HG02642 (cell line): Measurements from ENCODE around the gene CIB4.

ENCODE experiments used
- ATAC-seq: cut with Tn5 transposase; IDR thresholded peaks from one replicate; pipeline ENCODE4 v1.9.1; 2021; ENCODE audit warnings: mild to moderate bottlenecking; ENCODE audit not compliant: unreplicated experiment, poor library complexity

The CIB4 gene

DNA sequence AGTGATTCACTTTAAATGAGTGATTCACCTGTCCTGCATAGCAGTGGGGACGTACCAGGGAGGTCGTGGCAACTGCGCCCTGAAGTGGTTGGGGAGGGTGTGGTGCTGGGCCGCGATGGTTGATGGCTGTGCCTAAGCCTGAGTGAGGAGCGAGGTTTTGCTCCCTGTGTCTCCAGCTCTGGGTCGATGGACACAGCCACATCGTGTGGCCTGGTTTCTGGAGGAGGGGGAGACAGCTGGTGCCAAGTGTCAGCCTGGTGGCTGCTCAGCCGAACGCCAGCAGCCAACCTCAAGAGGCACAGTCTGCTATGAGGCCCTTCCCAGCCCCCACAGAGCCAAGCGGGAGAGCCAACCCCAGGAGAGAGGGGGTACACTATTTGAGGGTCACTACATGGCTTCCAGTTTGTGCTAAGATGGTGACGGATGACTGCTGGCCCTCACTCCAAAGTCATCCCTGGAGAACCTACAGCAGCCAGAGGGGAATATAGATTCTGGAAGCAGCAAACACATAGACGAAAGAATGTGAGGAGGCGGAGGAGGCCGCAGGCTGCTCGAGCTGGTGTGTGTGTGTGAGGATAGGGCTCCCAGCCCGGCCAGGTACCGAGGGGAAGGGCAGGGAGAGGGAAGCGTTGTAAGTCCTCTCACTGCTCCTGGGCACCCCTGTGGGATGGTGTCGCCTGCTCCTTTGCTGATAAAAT is 104.6 kb downstream of the CIB4 start:
- no peak for ATAC-seq

DNA sequence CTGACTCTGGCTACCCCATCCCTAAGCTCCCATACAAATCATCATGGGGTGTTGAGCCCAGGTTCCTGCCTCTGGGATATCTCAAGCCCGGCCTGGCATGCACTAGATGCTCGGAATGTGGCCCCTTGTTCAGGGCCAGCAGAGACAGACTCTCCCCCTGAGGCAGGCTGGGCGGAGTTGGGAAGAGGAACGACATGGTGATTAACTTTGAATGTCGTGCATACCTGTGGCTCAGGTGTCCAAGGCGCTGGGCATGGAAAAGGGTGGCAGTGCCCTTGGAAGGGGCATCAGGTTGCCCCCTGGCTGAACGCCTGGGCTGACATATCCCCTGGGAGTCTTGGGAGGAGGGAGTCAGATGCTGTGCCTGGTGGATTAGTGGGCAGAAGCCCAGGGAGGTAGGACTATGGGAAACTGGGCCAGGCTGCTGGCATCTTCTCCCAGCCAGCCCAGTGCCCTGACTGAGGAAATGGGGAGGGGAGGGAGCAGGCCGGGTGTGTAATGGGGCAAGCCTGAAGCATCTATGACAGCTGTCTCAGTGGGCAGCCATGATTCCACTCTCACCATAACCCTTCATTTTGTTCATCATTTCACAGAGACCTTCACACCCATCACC is 105.4 kb downstream of the CIB4 start:
- no peak for ATAC-seq

DNA sequence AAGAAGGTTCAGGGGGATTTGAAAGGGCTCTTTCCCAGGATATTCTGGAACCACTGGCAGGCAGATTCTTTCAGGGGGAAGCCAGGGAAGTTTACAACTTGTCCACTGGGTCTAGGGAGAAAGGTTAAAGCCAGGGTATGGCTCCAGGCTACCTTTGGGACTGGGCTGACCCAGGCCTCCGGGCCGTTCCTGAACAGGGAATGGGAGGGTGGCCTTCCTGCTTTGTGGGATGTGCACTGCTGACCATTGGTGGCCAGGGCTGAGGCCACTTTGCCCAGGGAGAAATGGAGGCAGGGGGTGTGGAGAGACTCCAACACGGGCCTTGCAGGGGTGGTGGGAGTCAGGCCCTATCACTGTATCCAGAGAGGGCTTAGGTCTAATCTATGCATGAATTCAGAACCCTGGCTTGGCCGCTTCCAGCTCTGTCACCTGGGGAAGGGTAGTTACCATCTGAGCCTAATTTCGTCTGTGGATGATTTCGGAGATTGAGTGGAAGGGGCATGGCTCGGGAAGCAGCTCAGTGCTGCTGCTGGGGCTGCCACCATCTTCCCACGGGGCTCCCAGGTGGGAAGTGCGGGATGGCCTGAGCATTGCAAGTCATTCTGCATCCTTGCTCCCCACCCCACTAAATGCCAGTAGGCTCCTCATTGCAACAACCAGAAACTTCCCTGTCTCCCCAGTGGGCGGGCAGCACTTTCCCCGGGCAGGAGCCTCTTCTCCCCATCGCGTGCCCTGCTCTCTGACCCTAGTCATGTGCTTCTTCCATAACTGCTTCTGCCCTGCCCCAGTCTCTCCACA is 106.1 kb downstream of the CIB4 start:
- ATAC-seq, result no peak

DNA sequence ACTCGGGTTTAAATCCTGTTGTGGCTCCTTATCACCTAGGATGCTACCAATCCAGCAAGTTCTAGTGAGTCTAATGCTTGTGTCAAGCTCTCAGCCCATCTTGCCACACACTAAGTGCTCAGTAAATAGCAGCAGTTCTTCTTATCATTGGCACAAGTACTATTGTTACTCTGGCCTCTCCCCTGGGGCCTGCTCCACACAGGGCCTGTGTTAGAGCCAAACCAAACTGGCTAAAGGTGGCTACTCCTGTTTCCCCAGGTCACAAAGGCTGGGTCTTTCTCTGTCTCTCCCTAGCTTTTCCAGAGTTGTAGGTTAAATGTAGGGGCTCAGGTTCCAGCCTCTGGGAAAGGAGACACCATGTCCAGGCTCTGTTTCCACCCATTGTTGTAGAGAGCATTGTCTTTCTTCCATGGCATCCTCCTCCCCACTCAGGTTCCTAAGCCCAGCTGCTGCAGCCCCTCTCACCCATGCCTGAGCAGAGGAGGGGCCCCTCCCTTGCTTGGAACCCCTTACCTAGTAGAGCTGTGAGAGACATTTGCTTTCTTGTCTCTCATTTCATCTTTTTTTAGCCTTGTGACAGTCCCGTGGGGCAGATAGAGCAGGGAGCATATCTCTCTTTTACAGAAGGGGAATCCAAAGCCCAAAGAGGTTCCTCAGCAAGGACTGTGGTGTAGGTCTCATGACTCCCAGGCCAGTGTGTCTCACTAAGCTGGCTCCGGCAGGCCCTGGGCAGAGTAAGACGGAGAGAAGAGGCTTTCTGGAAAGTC is 106.9 kb downstream of the CIB4 start:
- ATAC-seq, result no peak

DNA sequence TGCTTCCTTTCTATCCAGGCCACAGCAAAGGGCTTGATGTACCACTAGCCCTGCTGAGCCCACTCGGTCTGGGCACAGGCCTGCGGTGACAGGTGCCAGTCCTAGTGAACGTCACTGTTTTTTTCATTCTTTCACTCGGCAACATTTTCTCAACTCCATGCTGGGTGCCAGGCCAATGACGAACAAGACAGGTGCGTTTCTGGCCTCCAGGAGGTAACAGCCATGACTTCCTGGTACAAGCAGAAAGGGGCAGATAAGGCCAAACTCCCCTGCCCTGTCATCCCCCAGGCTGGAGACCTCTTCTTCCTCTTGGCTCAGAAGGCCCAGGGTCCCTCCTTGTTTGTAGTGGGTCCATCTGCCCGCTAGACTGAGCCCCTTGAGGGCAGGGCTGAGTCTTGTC is 107.5 kb downstream of the CIB4 start:
- no peak for ATAC-seq

DNA sequence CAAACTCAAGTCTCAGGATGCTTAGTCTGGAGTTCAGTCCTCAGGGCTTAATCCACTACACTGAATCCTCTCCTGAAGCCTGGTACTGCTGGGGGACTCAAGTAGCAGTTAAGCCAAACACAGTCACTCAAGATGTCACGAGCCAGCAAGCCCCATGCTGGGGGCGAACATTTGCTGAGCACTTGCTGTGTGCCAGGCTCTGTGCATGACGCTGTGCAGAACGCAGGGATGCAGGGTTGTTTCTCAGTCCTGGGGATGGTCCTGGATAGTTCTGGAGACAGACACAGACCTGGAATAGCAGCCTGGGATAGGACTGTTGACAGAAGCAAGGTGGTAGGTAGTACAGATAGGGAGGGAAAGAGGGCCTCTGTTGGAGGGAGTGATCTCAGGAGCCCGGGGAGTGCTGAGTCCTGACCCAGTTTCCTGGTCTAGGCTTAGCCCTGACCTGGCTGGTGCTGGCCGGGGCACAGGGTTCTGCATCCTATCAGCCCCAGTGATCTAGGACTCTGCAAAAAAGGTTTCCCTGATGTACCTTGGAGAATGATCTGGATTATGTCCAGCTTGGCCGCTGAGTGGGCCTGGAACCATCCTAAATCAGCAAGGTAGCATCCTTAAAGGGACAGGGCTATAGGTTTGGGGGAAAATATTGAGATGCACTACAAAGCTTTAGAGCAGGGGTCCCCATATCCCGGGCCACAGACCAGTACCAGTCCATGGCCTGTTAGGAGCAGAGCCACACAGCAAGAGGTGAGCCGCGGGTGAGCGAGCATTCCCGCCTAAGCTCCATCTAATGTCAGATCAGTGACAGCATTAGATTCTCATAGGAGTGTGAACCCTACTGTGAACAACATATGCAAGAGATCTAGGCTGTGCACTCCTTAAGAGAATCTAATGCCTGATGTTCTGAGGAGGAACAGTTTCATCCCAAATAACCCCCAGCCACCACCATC is 108.6 kb downstream of the CIB4 start:
- ATAC-seq, result no peak
